Measurements from ENCODE around the gene PHLDB2. TPM values are rescaled to one million over a fixed set of nuclear protein-coding genes. Genes with fewer than 3 reads are reported as not detected.

The PHLDB2 gene
- total RNA-seq, 1 experiment from 2014 or later, result 90.1 TPM

DNA sequence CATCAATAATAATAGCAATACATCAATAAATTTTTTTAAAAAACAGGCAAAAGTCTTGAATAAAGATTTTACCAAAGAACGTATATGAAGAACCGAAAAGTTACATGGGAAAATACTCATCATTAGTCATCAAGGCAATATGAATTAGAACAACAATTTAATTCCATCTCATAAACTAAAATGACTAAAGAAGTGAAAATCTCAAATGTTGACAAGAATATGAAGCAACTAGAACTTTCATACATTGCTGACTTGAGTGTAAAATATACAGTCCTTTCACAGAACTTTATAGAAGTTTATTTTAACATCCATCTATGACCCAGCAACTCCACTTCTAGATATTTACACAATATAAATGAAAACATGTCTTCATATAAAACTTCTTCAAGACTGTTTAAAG is 84.5 kb downstream of the PHLDB2 start:
- intact Hi-C loops (cut with micrococcal nuclease), result no loop called here
- POLR2A ChIA-PET (ENCODE audit: unreplicated experiment), result interaction anchor here (0.6 kb wide), 1 partner anchor 10 kb away, joined by 8 read pairs; no protein-coding TSS in a partner anchor
- H2AFZ ChIP-seq (ENCODE audit: low read length), result no peak overlapping the region
- peaks cover 4% of the 10 kb centered on the region; the same call in 1 of the 2 replicates for H3K79me2 ChIP-seq (ENCODE audit: low read length)
- no TSS peak for BruUV-seq (replicated peaks)
- H3K36me3 ChIP-seq (ENCODE audit: low read depth, low read length), result peaks cover 59% of the 10 kb centered on the region
- TF ChIP-seq, protein P1, sequence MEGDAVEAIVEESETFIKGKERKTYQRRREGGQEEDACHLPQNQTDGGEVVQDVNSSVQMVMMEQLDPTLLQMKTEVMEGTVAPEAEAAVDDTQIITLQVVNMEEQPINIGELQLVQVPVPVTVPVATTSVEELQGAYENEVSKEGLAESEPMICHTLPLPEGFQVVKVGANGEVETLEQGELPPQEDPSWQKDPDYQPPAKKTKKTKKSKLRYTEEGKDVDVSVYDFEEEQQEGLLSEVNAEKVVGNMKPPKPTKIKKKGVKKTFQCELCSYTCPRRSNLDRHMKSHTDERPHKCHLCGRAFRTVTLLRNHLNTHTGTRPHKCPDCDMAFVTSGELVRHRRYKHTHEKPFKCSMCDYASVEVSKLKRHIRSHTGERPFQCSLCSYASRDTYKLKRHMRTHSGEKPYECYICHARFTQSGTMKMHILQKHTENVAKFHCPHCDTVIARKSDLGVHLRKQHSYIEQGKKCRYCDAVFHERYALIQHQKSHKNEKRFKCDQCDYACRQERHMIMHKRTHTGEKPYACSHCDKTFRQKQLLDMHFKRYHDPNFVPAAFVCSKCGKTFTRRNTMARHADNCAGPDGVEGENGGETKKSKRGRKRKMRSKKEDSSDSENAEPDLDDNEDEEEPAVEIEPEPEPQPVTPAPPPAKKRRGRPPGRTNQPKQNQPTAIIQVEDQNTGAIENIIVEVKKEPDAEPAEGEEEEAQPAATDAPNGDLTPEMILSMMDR (conservative IDR thresholded peaks at IDR 0.05; ENCODE audit: low read depth, low read length), result no peak
- TF ChIP-seq EZH2phosphoT487 (IDR thresholded peaks at IDR 0.05; ENCODE audit: borderline replicate concordance, low read length) (no peak), EZH2 (IDR thresholded peaks at IDR 0.05; ENCODE audit: low read length, unreplicated experiment) (no peak)
- CTCF ChIA-PET, result no interaction called here
- H3K9ac ChIP-seq (ENCODE audit: low read length), result no peak overlapping the region
- peak overlapping the region; percentile 67 for H3K27ac ChIP-seq (ENCODE audit: low read length)
- H4K20me1 ChIP-seq (ENCODE audit: low read length), result no peaks in the 10 kb centered on the region
- peak; percentile 68 for DNase-seq
- no peaks in the 10 kb centered on the region for H3K27me3 ChIP-seq (ENCODE audit: low read length)
- no peaks in the 10 kb centered on the region for H3F3A ChIP-seq (ENCODE audit: low read length, unreplicated experiment)
- peak overlapping the region; percentile 24 for H3K4me2 ChIP-seq (ENCODE audit: low read length)
- peak; percentile 67 for ATAC-seq
- peaks cover 26% of the 10 kb centered on the region for H3K4me1 ChIP-seq (ENCODE audit: insufficient read depth, low read length)
- no peaks in the 10 kb centered on the region for H3K9me2 ChIP-seq (replicated peaks; ENCODE audit: low read length)
- H3K4me3 ChIP-seq (ENCODE audit: low read length), result no peak overlapping the region
- no peaks in the 10 kb centered on the region for H3K9me3 ChIP-seq (ENCODE audit: low read length)

DNA sequence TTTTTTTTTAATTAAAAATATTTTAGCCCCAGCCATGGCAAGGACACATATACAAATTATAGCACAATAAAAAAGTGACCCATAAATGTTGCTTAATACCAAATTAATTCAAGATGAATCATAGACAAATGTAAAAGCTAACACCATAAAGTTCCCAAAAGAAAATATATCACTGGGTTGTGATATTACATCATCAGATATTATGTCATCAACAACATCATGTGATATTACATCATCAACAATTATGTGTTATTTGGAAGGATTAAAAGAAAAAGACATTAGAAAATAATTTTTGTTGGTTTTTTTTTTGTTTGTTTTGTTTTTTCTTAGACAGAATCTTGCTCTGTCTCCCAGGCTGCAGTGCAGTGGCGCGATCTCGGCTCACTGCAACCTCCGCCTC is 85.3 kb downstream of the PHLDB2 start:
- Histone ChIP-seq H3K9me3 (ENCODE audit: low read length) (no peaks in the 10 kb centered on the region), H3K4me3 (ENCODE audit: low read length) (no peak overlapping the region), H3K9me2 (replicated peaks; ENCODE audit: low read length) (no peaks in the 10 kb centered on the region), H3K4me2 (ENCODE audit: low read length) (no peak overlapping the region), H3K9ac (ENCODE audit: low read length) (no peak overlapping the region), H3K36me3 (ENCODE audit: low read depth, low read length) (peaks cover 62% of the 10 kb centered on the region), H3K27me3 (ENCODE audit: low read length) (no peaks in the 10 kb centered on the region), H3K27ac (ENCODE audit: low read length) (peak overlapping the region; percentile 67; the same call in 1 of the 2 replicates), H2AFZ (ENCODE audit: low read length) (no peak overlapping the region), H3K79me2 (ENCODE audit: low read length) (peaks cover 3% of the 10 kb centered on the region; the same call in 1 of the 2 replicates), H3F3A (ENCODE audit: low read length, unreplicated experiment) (no peaks in the 10 kb centered on the region), H4K20me1 (ENCODE audit: low read length) (no peaks in the 10 kb centered on the region), H3K4me1 (ENCODE audit: insufficient read depth, low read length) (peaks cover 25% of the 10 kb centered on the region)
- intact Hi-C loops (cut with micrococcal nuclease), result no loop called here
- BruUV-seq (replicated peaks), result no TSS peak
- DNase-seq (peak; percentile 30), ATAC-seq (no peak)
- CTCF ChIA-PET, result no interaction called here
- POLR2A ChIA-PET (ENCODE audit: unreplicated experiment), result no interaction called here
- TF ChIP-seq EZH2phosphoT487 (IDR thresholded peaks at IDR 0.05; ENCODE audit: borderline replicate concordance, low read length), result no peak
- TF ChIP-seq EZH2 (IDR thresholded peaks at IDR 0.05; ENCODE audit: low read length, unreplicated experiment), result no peak
- TF ChIP-seq, protein P1 (conservative IDR thresholded peaks at IDR 0.05; ENCODE audit: low read depth, low read length), result no peak

DNA sequence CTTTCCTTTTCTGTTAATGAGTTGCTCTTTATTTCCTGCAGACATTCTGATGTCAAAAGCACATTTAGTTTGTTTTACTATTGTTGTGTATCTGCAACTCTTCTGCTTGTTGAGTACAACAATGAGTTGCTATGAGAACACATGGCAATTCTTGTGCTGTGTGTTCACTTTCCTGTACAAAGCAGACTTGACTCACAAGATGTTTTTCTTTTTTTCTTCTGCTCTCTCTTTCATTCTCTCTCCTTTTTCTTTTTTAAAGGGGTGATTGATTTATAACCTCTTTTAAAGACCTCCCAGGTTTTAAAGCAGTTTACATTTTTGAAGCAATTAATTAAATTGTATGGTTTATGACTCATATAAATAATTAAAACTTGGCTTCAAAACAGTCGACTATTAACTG is 88.2 kb downstream of the PHLDB2 start:
- Histone ChIP-seq H3K4me1 (ENCODE audit: insufficient read depth, low read length) (peaks cover 15% of the 10 kb centered on the region), H2AFZ (ENCODE audit: low read length) (no peak overlapping the region), H3K9me2 (replicated peaks; ENCODE audit: low read length) (no peaks in the 10 kb centered on the region), H4K20me1 (ENCODE audit: low read length) (no peaks in the 10 kb centered on the region), H3K9me3 (ENCODE audit: low read length) (no peaks in the 10 kb centered on the region), H3F3A (ENCODE audit: low read length, unreplicated experiment) (no peaks in the 10 kb centered on the region), H3K79me2 (ENCODE audit: low read length) (no peaks in the 10 kb centered on the region), H3K4me2 (ENCODE audit: low read length) (no peak overlapping the region), H3K27ac (ENCODE audit: low read length) (no peak overlapping the region), H3K4me3 (ENCODE audit: low read length) (no peak overlapping the region), H3K9ac (ENCODE audit: low read length) (no peak overlapping the region), H3K27me3 (ENCODE audit: low read length) (no peaks in the 10 kb centered on the region), H3K36me3 (ENCODE audit: low read depth, low read length) (peaks cover 61% of the 10 kb centered on the region)
- no peak for TF ChIP-seq EZH2phosphoT487 (IDR thresholded peaks at IDR 0.05; ENCODE audit: borderline replicate concordance, low read length)
- TF ChIP-seq, protein P1 (conservative IDR thresholded peaks at IDR 0.05; ENCODE audit: low read depth, low read length), result no peak
- no peak for TF ChIP-seq EZH2 (IDR thresholded peaks at IDR 0.05; ENCODE audit: low read length, unreplicated experiment)
- ATAC-seq (peak; percentile 26; the same call in 1 of the 2 replicates), DNase-seq (no peak)
- POLR2A ChIA-PET (ENCODE audit: unreplicated experiment), result no interaction called here
- CTCF ChIA-PET, result no interaction called here
- intact Hi-C loops (cut with micrococcal nuclease), result loop anchor here (2.0 kb wide), 1 partner anchor 16 kb away; no protein-coding TSS in a partner anchor
- no TSS peak for BruUV-seq (replicated peaks)

Measured in PC-3 (cell line).